ENCODE measurements around the gene QRICH1.

Gene QRICH1

DNA sequence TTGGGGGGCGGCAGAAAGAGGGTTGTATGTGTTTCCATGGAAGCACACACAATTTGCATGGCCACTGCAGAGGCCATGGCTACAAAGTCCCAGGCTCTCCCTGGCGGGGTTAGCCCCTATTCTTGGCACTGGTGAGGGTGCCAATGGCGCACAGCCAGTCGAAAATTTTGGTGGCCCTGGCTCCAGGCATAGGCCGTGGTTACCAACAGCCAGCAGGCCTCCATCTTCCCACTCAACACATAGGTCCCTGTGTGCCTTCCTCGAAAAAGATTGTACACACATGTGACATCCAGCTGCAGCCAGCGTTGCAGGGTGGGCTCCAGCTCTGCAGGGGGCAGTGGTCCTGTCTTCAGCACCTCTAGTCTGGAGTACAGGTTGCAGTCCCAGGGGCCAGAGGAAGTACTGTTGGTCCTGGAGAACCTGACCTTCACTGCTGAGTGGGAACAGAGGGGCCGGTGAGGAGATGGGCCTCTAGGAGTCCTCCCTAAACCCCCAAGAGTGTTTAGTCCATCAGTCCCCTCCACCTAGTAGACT is 96.7 kb downstream of the QRICH1 start:
- DNase-seq, result no peak

- no peak for DNase-seq
Observed at GRCh38 chr3:48996640-48997039, 97.2 kb downstream of the QRICH1 start.

DNA sequence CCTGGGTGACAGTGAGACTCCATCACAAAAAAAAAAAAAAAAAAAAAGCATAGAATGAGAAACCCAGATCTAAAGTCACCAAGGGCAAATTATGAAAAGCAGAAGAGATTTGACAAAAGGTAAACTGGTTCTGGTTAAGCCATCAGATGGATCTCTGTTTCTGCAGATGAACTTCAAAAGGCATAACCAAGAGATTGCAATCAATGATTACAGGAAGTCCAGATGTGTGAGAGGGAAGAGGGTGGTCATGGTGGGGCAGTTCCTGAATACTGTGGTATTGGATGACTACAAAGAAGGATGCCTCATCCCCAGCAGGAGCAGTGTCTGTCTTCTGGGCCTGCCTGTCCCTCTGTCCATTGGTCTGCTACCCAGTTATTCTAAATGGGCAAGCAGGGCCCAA is 100.0 kb downstream of the QRICH1 start:
- no peak for DNase-seq

GRCh38 chr3:48991851-48992545 is 101.9 kb downstream of the QRICH1 start:
- no peak for DNase-seq

DNA sequence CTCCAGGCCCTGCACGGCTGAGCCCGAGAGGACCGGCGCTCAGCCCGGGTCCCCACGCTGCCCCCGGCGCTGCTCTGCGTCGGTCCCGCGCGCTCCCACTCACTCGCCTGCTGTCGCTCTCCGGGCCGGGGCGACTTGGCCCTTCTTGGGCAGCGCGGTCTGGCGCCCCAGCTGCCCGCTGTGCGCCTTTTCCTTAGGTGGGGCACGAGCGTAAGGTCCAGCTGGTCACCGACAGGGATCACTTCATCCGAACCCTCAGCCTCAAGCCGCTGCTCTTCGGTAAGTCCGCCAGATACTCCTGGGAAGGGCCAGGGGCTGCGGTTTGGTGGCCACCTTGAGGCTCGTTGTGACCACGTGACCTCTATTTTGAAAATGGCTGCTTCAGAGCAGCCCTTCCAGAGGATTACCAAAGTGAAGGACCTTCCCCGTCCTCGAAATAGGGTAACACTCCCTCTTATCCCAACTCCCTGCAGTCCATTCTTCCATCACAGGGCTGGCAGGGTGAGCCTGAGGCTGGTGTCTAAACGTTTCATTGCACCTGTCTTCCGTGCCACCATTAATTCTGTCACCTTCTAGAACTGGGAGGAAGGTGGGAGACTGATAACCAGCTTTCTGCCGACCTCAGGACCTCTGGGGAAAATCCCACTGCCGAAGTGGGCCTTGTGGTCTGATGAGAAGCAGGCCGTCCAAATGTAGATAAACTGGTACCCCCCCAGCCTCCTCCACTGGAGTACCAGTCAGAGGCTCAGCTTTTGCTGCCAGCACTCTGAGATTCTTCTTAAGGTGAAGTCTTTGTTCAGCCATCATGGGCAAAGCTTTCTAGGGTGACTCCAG is 103.0 kb downstream of the QRICH1 start:
- DNase-seq, result no peak

DNA sequence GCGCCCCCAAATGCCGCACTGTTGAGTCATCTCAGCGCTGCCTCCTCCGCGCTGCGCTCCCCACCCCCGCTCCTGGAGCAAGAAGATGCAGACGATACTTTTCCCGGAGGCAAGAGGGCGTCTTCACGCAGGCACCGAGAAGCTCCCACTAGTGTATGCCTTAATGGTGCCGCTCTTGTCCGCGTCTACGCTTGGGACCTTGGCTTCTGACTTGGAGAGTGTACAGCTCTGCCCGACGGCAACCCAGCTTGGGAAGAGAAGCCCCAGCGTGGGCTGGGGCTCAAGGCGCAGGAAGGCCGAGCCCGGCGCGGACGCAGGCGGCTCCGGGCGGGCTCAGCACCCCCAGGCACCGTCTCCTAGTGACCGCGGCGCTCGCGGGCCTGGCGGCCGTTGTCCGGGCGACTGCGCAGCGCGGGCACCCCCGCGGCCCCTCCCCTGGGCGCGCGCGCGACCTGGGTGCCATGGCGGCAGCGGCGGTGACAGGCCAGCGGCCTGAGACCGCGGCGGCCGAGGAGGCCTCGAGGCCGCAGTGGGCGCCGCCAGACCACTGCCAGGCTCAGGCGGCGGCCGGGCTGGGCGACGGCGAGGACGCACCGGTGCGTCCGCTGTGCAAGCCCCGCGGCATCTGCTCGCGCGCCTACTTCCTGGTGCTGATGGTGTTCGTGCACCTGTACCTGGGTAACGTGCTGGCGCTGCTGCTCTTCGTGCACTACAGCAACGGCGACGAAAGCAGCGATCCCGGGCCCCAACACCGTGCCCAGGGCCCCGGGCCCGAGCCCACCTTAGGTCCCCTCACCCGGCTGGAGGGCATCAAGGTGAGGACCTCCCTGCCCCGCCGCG is 103.9 kb downstream of the QRICH1 start, which contains the start of gene P4HTM:
Gene P4HTM, plus strand, starts transcription at position 446 of the 840 bp plus-strand sequence. Its CDS starts 16 bp downstream, at position 462.
- peak; percentile 23 for DNase-seq

DNA sequence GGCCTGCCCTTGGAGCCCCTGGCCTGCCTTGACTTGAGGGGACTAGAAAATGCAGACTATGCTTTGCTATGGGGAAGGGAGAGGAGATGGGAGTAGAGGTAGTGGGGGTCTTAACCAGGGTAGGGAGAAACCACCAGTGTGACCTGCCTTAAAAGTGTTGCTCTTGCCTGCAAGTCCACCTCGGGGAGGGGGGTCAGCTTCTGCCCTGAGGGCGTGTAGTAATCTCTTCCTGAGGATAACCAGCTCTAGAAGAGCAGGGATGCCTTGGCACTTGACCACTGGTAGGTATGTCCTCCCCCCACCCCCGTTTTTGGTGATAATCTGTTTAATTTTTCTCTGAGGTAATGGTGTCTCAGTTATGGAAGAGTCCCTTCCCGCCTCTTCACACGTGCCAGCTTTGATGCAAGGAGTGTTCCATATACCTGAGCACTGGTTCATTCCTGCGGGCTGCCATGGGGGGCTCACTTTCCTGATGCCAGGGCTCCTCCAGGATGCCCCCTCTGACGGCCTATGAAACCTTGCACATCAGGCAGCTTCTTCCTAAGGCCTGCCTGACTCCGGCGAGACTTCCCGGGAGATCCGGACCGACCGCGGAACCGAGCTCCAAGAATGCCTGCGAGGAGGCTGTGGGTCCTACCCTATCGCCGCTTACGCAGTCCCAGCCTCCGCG is 104.6 kb downstream of the QRICH1 start:
- DNase-seq, result no peak

- no peak for DNase-seq
Observed at GRCh38 chr3:48985831-48986376, 108.0 kb downstream of the QRICH1 start.

GRCh38 chr3:48984663-48985062 is 109.2 kb downstream of the QRICH1 start:
- DNase-seq, result no peak

DNA sequence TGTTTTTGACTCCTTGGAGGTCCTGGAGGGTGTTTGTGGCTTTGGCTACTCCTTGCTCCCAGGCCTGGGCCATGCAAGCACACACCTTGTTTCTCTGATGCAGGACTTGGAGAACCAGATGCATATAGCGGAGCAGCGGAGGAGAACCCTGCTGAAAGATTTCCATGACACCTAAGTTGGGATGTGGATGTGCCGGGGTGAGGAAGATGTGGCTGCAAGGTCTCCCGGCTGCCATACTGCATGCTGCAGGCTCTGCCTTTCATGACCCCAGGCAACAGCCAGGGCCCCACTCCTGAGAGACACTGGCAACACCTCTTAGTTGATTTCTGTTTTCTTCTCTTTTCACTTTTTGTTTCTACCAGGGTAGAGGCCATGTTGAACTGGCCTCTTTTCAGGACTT is 110.8 kb downstream of the QRICH1 start:
- no peak for DNase-seq

- no peak for DNase-seq
Observed at GRCh38 chr3:48982686-48983085, 111.2 kb downstream of the QRICH1 start.

GRCh38 chr3:48982016-48982415 is 111.9 kb downstream of the QRICH1 start:
- no peak for DNase-seq

GRCh38 chr3:48980295-48980694 is 113.6 kb downstream of the QRICH1 start:
- no peak for DNase-seq

Data from NCI-H1092 (cell line).